ENCODE results near the gene CCDC6. TPM values are rescaled to one million over a fixed set of nuclear protein-coding genes. Genes with fewer than 3 reads are reported as not detected.

Gene CCDC6
- total and polyA plus RNA-seq, 2 experiments from 2014 or later: 19.4 to 23.2 TPM

DNA sequence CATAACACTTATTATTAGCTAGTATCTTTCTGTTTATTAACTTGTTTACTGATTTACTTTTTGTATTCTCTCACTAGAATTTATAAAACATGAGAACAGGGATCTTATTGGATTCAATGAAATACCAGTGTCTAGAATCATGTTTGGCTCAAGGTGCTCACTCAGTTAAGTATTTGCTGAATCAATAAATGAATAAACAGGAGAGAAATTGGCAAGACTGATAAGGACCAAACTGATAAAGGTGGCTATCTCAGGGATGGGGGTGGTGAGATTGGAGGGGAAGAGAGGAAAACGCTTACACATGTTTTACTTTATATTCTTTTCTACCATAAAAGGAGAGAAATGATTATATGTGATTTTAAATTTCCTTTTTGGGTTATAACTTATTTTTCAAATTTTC, 43.3 kb upstream of the CCDC6 start:
- no peaks in the 10 kb centered on the region for H3F3A ChIP-seq (ENCODE audit: insufficient read depth)
- no peaks in the 10 kb centered on the region for H3K79me2 ChIP-seq (ENCODE audit: insufficient read depth)
- H2AFZ ChIP-seq: no peak overlapping the region
- H3K27me3 ChIP-seq (replicated peaks; ENCODE audit: insufficient read depth): no peaks in the 10 kb centered on the region
- no peaks in the 10 kb centered on the region for H3K4me1 ChIP-seq (ENCODE audit: insufficient read depth)
- H3K9ac ChIP-seq: no peak overlapping the region
- no peaks in the 10 kb centered on the region for H4K20me1 ChIP-seq (ENCODE audit: insufficient read depth)
- no peak overlapping the region for H3K4me3 ChIP-seq
- no peak overlapping the region for H3K4me2 ChIP-seq (ENCODE audit: unreplicated experiment)
- H3K9me2 ChIP-seq (ENCODE audit: insufficient read depth): no peaks in the 10 kb centered on the region
- H3K27ac ChIP-seq: no peak overlapping the region
- 15 to 24% methylated on average over 1 of the region's 1 CpG for WGBS, 2 experiments (ENCODE audit: low coverage in 1 of 2, low lambda C conversion rate in 2 of 2, missing lambda C conversion rate in 2 of 2)
- H3K36me3 ChIP-seq (ENCODE audit: low read depth): no peaks in the 10 kb centered on the region
- in situ Hi-C loops (cut with MboI): no loop called here
- no peak for TF ChIP-seq EZH2phosphoT487 (IDR thresholded peaks at IDR 0.05; ENCODE audit: insufficient read depth, low read depth)
- TF ChIP-seq EZH2 (IDR thresholded peaks at IDR 0.05; ENCODE audit: insufficient read depth, poor library complexity, severe bottlenecking): no peak
- no peaks in the 10 kb centered on the region for H3K9me3 ChIP-seq (ENCODE audit: low read depth)
- no peak for DNase-seq

DNA sequence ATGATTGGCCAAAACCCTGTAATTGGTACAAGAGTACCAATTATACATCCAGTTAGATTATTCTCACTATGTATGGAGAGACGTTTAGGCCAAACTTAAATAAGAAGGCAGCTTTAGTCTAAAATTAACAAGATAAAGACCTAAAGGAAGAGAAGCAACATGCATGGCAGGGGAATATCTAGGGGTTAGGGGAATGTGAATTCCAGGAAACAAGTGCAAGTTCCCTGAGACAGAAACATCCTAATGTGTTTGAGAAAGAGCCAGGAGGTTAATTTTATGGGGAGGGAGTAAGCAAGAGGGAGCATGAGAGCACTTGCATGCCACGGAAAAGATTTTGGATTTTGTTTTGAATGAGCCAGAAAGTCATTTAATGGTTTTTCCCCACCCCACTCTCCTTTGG, 39.6 kb upstream of the CCDC6 start:
- Histone ChIP-seq H3K4me2 (ENCODE audit: unreplicated experiment) (no peak overlapping the region), H4K20me1 (ENCODE audit: insufficient read depth) (no peaks in the 10 kb centered on the region), H3K27me3 (replicated peaks; ENCODE audit: insufficient read depth) (no peaks in the 10 kb centered on the region), H3K4me1 (ENCODE audit: insufficient read depth) (no peaks in the 10 kb centered on the region), H3K9me3 (ENCODE audit: low read depth) (no peaks in the 10 kb centered on the region), H3K9ac (no peak overlapping the region), H3K36me3 (ENCODE audit: low read depth) (no peaks in the 10 kb centered on the region), H3K4me3 (no peak overlapping the region), H3K27ac (no peak overlapping the region), H3F3A (ENCODE audit: insufficient read depth) (no peaks in the 10 kb centered on the region), H2AFZ (no peak overlapping the region), H3K9me2 (ENCODE audit: insufficient read depth) (no peaks in the 10 kb centered on the region), H3K79me2 (ENCODE audit: insufficient read depth) (no peaks in the 10 kb centered on the region)
- 10% methylated on average over 2 of the region's 2 CpGs for WGBS, 2 experiments (ENCODE audit: low coverage in 1 of 2, low lambda C conversion rate in 2 of 2, missing lambda C conversion rate in 2 of 2)
- DNase-seq: no peak
- in situ Hi-C loops (cut with MboI): no loop called here
- TF ChIP-seq EZH2phosphoT487 (IDR thresholded peaks at IDR 0.05; ENCODE audit: insufficient read depth, low read depth) (no peak), EZH2 (IDR thresholded peaks at IDR 0.05; ENCODE audit: insufficient read depth, poor library complexity, severe bottlenecking) (no peak)

DNA sequence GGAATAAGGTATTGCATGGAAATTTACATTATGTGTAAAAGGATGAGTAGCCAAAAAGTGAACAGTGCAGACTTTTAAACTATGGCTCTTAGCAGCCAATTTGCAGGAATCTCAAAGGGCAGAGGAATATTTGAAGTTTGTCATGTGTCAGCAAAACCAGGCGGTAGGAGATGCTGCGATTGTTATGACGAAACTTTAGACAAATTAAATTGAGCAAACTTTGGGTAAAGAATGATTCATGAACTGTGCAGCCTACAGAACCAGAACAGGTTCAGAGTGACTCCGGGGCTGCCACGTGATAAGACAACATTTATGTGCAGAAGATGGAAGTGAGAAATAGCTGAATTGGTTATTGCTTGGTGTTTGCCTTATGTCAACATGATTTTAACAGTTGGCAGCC, 39.2 kb upstream of the CCDC6 start:
- no peak for TF ChIP-seq EZH2 (IDR thresholded peaks at IDR 0.05; ENCODE audit: insufficient read depth, poor library complexity, severe bottlenecking)
- no peak for TF ChIP-seq EZH2phosphoT487 (IDR thresholded peaks at IDR 0.05; ENCODE audit: insufficient read depth, low read depth)
- H3K36me3 ChIP-seq (ENCODE audit: low read depth): no peaks in the 10 kb centered on the region
- no peaks in the 10 kb centered on the region for H3F3A ChIP-seq (ENCODE audit: insufficient read depth)
- no peak overlapping the region for H3K9ac ChIP-seq
- H3K4me2 ChIP-seq (ENCODE audit: unreplicated experiment): no peak overlapping the region
- no peak overlapping the region for H3K27ac ChIP-seq
- in situ Hi-C loops (cut with MboI): no loop called here
- no peak for DNase-seq
- no peaks in the 10 kb centered on the region for H3K4me1 ChIP-seq (ENCODE audit: insufficient read depth)
- no peaks in the 10 kb centered on the region for H3K27me3 ChIP-seq (replicated peaks; ENCODE audit: insufficient read depth)
- no peaks in the 10 kb centered on the region for H3K9me2 ChIP-seq (ENCODE audit: insufficient read depth)
- H3K9me3 ChIP-seq (ENCODE audit: low read depth): no peaks in the 10 kb centered on the region
- H3K79me2 ChIP-seq (ENCODE audit: insufficient read depth): no peaks in the 10 kb centered on the region
- H4K20me1 ChIP-seq (ENCODE audit: insufficient read depth): no peaks in the 10 kb centered on the region
- 45 to 48% methylated on average over 5 of the region's 5 CpGs for WGBS, 2 experiments (ENCODE audit: low coverage in 1 of 2, low lambda C conversion rate in 2 of 2, missing lambda C conversion rate in 2 of 2)
- no peak overlapping the region for H3K4me3 ChIP-seq
- H2AFZ ChIP-seq: no peak overlapping the region

DNA sequence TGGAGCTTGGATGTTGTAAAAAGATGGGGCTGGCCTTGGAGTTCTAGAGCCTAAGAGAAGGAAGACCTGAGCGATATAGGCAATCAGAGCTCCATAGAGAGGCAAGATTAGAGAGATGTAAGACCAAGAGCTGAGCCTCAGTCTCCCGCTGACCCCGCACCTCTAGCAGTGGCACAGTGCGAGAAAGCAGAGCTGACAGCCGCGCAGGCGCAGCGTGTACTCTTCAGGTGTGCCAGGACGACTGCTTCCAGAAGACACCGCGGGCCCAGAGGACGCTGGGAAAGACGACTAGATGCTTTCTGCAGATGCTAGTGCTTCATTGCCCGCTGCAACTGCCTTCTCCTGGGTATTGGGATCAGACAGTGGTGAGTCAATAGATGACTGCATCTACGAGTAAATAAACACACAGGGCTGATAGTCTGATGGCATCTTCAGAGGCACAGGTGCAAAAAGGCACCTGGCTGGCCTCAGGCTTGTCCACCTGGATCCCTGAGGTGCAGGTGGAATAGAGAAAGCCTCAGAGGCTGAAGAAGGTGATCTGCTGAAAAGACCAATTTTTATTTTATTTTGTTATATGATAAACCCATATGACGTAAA, 38.1 kb upstream of the CCDC6 start:
- Histone ChIP-seq H3K9ac (no peak overlapping the region), H3K79me2 (ENCODE audit: insufficient read depth) (no peaks in the 10 kb centered on the region), H3F3A (ENCODE audit: insufficient read depth) (no peaks in the 10 kb centered on the region), H3K4me3 (no peak overlapping the region), H3K4me2 (ENCODE audit: unreplicated experiment) (no peak overlapping the region), H3K4me1 (ENCODE audit: insufficient read depth) (no peaks in the 10 kb centered on the region), H4K20me1 (ENCODE audit: insufficient read depth) (no peaks in the 10 kb centered on the region), H2AFZ (no peak overlapping the region), H3K9me3 (ENCODE audit: low read depth) (no peaks in the 10 kb centered on the region), H3K36me3 (ENCODE audit: low read depth) (no peaks in the 10 kb centered on the region), H3K27me3 (replicated peaks; ENCODE audit: insufficient read depth) (no peaks in the 10 kb centered on the region), H3K9me2 (ENCODE audit: insufficient read depth) (no peaks in the 10 kb centered on the region), H3K27ac (no peak overlapping the region)
- in situ Hi-C loops (cut with MboI): no loop called here
- DNase-seq: no peak
- no peak for TF ChIP-seq EZH2phosphoT487 (IDR thresholded peaks at IDR 0.05; ENCODE audit: insufficient read depth, low read depth)
- no peak for TF ChIP-seq EZH2 (IDR thresholded peaks at IDR 0.05; ENCODE audit: insufficient read depth, poor library complexity, severe bottlenecking)
- 75 to 77% methylated on average over 16 of the region's 16 CpGs for WGBS, 2 experiments (ENCODE audit: low coverage in 1 of 2, low lambda C conversion rate in 2 of 2, missing lambda C conversion rate in 2 of 2)

DNA sequence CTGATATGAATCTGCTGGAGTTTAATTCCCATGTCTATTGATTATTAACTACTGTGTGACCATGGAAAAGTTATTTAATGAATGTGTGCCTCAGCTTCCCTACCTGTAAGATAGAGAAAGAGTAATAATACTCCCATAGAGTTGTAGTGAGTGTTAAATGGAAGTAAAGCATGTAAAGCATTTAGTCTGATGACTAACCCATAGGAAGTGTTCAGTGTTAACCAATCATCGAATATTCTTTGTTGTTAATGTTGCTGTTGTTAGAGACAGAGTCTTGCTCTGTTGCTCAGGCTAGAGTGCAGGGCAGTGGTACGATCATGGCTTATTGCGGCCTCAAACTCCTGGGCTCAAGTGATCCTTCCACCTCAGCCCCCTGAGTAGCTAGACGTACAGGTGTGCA, 36.2 kb upstream of the CCDC6 start:
- H3K9me3 ChIP-seq (ENCODE audit: low read depth): no peaks in the 10 kb centered on the region
- no peaks in the 10 kb centered on the region for H4K20me1 ChIP-seq (ENCODE audit: insufficient read depth)
- no peak overlapping the region for H3K9ac ChIP-seq
- 50 to 61% methylated on average over 4 of the region's 4 CpGs for WGBS, 2 experiments (ENCODE audit: low coverage in 1 of 2, low lambda C conversion rate in 2 of 2, missing lambda C conversion rate in 2 of 2)
- H3K27me3 ChIP-seq (replicated peaks; ENCODE audit: insufficient read depth): no peaks in the 10 kb centered on the region
- TF ChIP-seq EZH2 (IDR thresholded peaks at IDR 0.05; ENCODE audit: insufficient read depth, poor library complexity, severe bottlenecking) (no peak), EZH2phosphoT487 (IDR thresholded peaks at IDR 0.05; ENCODE audit: insufficient read depth, low read depth) (no peak)
- no peaks in the 10 kb centered on the region for H3K36me3 ChIP-seq (ENCODE audit: low read depth)
- DNase-seq: no peak
- H3F3A ChIP-seq (ENCODE audit: insufficient read depth): no peaks in the 10 kb centered on the region
- H3K4me2 ChIP-seq (ENCODE audit: unreplicated experiment): no peak overlapping the region
- in situ Hi-C loops (cut with MboI): no loop called here
- no peaks in the 10 kb centered on the region for H3K4me1 ChIP-seq (ENCODE audit: insufficient read depth)
- no peak overlapping the region for H3K4me3 ChIP-seq
- no peaks in the 10 kb centered on the region for H3K9me2 ChIP-seq (ENCODE audit: insufficient read depth)
- no peak overlapping the region for H3K27ac ChIP-seq
- H2AFZ ChIP-seq: no peak overlapping the region
- no peaks in the 10 kb centered on the region for H3K79me2 ChIP-seq (ENCODE audit: insufficient read depth)

All from GM23248 (cell line).